Fibroblast of skin of scalp (primary cell): ENCODE results near the gene BAK1. TPM values are rescaled to one million over a fixed set of nuclear protein-coding genes. Genes with fewer than 3 reads are reported as not detected.

Source experiments
- DNase-seq: peaks from one replicate; pipeline ENCODE4 v3.0.0-alpha.2; 2013
- polyA plus RNA-seq, 2 experiments: library from polyadenylated mRNA; unstranded; fragments of 120-200 nt; gene quantifications; one replicate each; pipeline ENCODE4 v1.2.1, GENCODE V29; 2013; ENCODE audit not compliant: insufficient read length in 2 of 2

BAK1 gene
- polyA plus RNA-seq (2013, experiment 1 of 2; ENCODE audit: insufficient read length) = 24.7 TPM
- polyA plus RNA-seq (2013, experiment 2 of 2; ENCODE audit: insufficient read length) = 25.4 TPM

DNA sequence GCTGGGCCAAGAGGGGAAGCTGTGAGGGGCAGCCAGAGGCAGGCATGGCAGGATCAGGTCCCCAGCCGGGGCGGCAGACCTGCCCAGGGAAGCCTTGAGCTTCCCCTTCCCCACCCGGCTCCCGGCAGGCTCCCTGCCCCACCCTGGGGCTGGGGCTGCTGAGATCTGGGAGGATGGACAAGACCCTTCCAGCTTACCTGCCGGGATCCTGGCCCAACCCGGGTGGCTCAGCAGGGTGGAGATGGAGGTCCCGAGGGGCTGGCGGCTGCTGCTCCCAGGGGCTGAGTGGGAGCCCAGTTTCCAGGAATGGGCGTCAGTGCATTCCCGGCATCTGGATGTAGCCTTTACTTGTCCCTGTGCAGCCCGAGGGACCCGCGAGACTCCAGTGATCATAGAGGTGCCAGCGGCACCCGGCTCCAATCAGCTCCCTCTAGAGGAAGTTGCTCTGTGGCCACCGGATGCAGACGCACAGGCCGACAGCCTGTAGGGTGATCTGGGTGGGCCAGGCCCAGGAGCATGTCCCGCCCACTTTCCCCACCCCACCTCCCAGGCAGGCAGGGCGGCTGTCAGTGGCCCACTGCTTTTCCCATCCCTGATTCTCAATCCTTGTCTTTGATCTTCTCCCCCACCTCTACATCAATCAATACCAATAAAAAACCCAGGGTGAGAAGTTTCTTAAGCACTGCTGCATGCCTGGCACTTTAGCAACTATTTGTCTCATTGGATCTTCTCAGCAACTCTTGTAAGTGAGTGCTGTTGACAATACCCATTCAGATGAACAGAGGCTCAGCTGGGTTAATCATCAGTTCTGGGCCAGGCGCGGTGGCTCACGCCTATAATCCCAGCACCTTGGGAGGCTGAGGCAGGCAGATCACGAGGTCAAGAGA lies at the start of gene BAK1:
Gene BAK1, minus strand, starts transcription at position 449 of the 887 bp plus-strand sequence. CDS start 2,672 bp downstream, outside the sequence.
- DNase-seq = peak; percentile 93

DNA sequence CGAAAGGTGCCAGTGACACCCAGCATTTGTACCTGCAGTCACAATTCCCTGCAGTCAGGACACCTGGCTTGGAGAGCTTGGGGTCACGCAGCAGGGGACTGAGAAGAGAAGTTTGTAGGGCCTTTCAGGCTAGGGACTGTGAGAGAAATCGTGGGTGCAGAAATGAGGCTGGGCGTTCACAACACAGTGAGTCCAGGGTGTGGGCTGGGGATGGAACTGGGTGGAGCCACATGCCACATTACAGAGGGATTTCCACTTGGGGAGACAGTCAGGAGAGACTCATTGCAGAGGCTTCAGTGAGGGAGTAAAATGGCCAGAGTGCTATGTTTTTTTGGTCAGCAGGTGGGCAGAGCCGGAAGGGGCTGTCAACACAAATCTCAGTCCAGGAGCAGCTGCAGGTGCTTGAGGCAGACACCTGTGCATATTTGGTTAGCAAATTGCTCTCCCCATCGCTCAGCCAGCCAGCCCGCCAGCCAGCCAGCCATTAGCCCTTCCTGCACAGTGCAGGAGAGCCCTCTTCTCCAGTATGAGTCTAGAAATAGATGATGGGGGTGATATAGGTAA lies 48.4 kb upstream of the BAK1 start:
- no peak for DNase-seq

DNA sequence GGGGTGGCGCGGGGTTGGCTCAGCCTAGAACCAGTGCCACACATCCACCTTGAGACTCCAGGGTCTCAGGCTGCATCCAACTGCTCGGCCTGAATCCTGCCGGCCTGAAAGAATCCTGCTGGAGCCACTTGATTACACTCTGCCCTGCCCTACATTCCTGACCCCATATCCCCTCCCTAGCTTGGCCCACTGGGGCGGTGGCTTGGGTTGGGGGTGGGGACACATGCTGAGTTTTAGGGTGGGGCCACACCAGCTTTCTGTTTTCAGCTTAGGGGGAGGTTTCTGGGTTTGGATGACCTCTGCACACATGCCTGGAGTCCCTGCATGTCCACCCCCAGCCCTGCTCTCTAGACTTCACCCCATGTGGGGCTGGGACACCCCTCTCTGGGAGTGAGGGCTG lies 47.8 kb upstream of the BAK1 start:
- no peak for DNase-seq

DNA sequence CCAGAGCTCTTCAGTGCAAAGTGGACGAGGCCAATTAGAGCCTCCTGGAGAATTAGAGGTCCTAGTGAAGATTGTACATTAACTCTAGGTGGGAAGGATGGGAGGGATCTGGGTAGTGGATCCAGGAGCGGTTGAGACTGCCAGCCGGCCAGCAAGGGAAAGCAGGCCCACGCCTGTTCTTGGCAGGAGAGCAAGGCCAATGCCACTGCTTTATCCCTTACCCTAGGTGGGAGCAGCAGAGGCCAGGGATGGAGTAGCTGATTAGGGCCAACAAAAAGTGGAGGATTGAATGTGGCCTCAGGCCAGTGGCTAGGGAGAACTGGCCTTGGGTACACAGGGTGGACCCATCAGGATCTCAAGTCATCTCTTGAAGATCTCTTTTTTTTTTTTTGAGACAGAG lies 44.8 kb upstream of the BAK1 start:
- no peak for DNase-seq

DNA sequence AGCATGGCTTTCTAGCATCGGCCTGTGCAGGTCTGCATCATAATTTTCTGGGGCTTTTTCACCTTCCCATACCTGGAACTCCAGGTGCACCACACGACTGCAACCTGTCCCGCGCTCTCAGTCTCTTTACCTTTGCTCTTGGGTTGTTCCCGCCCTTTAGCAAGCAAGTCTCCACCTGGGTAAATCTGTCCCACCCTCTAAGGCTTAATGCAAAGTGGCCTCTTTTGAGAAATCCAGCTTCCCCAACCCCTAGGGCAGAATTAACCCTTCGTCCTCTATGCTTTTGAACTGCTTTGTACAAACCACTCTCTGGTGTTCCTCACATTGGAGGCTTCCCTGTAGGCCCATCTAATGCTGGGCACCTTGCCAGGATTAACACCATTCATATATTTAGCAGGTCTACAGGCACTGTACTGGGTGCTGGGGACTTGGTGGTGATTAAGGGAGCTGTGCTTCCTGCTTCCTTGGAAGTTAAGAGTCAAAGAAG lies 43.9 kb upstream of the BAK1 start:
- peak; percentile 29 for DNase-seq

DNA sequence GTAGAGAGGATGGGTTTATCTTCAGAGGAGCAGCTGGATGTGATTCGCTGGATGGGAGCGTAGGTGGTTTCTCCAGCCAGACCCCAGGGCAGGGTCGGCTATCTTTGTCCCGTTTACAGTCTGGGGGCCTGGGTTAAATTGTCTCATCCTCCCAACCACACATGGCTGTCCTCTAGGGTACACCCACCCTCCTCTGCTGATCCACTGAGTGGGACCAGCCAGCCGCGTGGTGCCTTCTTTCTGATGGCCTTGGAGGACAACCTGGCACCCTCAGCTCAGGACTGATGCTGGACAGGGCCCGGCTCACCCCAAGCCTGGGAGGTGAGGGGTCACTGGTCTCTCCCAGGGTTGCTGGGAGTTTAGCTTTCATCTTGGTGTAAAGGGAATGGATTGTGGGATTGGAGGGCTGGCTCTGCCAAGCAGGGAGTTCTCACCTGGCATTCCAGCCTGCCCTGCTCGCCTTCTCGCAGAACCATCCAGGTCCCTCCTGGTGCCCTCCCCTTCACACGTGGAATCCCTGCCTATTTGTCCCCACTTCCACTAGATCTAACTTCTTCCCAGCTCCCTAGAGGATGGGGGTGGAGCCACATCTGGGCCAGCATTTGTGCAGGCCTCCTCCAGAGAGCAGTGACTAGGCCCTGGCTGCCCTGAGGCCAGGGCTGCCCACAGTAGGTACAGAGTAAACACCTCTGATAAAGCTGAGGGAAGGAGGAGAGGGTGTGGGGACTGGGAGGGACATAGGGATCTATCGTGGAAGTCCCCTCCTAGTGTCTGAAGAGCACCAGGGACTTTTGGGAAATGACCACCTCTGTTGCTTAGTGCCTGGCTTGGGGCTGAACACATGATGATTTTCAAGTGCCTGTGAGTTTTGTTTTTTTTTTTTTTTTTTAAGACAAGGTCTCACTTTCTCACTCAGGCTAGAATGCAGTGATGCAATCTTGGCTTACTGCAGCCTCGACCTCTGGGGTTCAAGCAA lies 42.7 kb upstream of the BAK1 start:
- DNase-seq = no peak

DNA sequence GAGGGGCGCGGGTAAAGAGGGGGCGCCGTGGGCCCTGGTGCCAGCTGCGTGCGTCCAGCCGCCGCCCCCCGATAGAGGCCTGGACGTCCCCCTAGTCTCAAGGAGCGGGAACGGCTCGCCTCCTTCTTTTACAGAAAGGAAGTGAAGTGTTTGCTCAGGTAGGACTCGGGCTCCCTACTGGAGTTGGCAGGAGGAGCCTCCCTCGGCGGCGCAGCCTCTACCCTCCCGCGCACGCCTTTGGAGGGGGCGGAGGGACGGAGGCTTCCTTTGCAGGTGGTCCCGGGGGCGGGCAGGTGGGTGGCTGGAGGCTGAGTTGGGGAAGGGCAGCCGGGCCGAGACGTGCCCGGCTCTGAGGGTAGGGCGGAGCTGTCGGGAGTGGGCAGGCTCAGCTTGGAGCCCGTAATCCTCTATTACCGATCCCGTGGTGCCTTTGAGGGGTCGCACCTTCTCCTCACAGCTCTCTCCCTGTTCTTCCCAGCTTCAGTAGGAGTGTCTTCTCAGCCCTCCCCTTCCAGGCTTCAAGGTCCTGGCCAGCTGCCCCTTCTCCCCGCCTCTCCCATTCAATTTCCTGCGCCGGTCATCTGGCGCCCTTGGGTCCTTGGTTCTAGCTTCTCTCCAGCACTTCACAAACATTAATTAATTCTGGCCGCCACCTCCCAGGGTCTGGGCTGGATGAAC lies 41.8 kb upstream of the BAK1 start:
- no peak for DNase-seq

DNA sequence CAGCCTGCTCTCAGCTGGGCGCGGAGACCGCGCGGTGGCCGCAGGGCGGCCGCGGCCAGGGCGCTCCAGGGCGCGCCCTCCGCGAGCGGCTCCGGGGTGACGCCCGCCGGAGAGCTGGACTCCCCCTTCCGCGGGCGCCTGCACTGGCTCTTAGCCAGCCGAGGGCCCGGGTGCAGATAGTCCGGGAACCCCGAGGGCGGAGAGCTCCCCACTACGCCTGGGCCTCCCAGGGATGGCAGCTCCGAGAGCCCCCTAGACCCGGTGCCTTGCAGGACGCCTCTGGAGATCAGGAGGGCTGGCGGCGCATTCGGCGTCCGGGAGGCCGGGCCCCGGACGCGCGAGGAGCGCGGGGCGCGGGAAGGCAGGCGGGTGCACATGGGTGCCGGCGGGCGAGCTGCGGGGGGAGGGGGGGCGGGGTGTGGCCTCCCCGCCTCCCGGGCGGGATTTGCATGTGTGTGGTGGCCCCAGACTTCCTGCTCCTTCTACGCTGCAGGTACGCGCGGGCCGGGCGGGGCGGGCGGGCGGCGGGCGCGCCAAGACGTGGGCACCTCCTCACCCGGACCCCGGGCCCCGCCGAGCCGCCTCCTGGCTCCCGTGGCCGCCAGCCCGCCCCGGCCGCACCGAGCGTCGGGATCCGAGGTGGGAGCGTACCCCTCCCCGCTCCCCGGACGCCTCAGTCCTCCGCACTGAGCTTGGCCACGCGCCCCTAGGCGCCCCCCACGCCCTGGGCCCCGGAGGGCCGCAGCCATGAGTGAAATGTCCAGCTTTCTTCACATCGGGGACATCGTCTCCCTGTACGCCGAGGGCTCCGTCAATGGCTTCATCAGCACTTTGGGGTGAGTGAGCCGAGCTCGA lies 41.0 kb upstream of the BAK1 start, which contains the start of gene ITPR3:
Gene ITPR3, plus strand, starts transcription at position 467 of the 855 bp plus-strand sequence. Its CDS starts 281 bp downstream, at position 748.
- DNase-seq = no peak

DNA sequence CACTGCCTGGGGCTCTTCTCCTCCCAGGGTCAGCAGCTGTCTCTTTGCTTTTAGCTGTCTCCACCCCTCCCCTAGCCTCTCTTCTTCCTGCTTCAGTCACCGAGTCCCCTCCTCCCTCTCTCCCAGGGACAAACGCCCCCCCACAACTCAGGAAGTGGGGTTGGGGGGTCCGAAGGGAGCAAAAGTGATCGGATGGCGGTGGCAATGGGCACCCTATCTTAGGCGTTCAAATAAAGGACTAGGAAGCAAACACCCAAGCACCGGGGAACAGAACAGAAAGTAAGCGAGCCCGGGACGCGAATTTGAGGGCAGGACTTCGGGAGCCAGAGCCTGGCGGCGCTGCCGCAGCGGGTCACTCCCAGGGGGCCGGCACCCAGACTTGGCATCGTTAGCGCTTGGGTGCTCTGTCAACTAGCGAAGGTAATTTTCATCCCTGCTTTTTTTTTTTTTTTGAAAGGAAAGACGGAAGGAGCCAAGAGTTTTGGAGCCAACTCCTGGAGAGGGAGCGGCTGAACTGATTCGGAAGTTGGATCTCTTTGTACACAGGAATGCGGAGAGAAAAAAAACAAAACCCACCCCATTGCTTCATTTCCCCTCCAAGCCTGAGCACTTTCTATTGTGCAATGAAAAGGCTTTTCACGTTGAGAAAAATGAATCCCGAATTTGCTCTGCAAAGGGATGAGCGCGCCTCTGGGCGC lies 40.2 kb upstream of the BAK1 start:
- peak; percentile 32 for DNase-seq

DNA sequence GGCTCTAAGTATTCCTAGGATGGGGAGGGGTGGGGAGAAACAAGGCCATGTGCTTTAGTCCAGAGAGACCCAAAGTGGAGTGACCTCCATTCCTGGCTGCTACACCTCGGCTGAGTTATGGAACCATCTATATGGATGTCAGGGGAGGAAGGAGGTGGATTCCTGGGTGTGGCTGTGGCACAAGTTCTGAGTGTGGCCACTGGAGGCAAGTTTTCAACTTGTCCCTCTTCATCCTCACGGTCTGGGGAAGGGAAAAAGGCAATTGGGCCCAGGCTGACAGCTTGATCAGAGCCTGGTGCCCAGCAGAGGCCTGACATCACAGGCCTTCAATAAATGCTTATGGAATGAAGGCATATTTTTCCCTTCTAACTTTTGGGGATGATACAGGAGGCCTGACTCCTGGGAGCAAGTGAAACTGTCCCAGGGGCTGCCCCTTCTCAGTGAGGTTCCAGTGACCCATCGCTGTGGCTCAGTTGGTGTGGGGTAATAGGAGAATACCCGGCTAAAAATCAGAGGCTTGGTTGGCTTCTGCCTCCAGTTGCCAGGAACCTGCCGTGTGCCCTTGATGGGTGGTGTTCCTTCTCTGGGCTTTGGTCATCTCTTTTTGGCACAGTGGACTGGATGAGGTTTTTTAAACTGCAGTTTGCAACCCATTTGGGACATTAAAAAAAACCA lies 39.2 kb upstream of the BAK1 start:
- no peak for DNase-seq

DNA sequence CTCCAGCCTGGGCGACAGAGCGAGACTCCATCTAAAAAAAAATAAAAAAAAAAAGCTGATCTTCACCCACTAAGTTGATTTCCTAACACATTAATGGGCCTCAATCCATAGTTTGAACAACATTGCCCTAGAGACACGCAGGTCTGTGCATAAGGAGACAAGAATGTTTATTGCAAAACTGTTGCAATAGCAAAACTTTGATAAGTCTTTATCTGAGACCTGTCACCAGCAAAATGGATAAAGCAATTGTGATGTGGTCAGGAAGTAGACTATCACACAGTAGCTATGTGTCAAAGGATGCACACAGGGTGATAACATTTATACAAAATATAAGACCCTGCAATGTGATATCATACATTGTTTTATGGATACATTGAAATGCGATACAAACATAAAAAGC lies 36.8 kb upstream of the BAK1 start:
- DNase-seq = no peak

DNA sequence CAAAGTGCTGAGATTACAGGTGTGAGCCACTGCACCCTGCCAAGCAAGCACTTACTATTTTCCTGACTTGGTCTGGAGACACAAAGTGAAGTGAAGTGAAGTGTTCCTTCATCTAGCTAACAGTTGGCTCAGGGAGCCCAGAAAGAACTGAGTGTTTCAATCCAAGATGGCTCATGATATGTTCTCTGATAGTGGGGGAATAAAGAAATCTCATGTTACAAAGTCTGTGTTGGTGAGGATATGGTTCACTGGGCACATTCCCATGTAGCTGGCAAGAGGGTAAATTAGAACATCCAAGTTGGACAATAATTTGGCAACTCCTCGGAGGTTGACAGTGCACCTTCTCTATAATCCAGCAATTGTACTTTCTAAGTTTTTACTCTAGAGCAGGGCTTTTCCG lies 36.0 kb upstream of the BAK1 start:
- no peak for DNase-seq

DNA sequence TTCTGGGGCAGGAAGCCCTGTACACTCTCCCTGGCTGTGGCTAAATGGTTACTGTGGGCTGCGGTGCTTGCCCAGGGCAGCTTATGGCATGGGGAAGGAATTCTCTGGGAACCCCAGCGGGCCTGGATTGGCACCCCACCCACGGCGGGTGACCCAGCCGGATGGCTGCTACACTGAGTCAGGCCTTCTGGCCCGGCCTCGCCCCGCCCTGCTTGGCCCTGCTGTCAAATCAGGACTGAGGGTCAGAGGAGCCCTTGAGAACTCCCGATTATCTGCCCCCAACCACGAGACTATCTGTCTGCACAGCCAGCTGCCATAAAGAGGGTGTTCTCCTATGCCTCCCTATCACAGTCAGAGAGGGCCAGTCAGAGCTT lies 33.7 kb upstream of the BAK1 start:
- peak; percentile 47 for DNase-seq

DNA sequence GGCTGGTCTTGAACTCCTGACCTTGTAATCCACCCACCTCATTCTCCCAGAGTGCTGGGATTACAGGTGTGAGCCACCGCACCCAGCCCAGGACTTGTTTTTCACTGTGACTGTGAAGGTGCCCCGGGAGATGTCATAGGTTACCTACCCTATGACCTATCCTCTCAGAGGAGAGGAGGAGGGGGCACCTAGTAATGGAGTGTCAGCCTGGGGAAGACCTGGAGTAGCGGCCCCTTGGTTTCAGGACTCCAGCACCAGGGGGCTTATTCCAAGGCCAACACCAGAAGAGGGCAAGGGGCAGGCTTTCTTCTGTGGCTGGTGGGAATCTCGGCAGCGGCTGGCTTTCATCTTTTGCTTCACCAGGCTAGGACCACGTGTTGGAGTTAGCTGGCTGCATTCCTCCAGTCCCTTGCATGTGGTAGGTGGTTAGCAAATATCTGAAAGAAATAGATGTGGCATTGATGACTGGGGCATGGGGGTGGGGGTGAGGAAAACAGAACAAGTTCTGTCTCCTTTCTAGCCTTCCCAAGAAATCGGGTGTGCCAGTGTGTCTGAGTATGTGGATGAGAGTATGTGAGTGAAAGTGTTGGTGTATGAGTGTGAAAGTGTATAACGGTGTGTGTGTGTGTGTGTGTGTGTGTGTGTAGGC lies 33.2 kb upstream of the BAK1 start:
- peak; percentile 62 for DNase-seq

DNA sequence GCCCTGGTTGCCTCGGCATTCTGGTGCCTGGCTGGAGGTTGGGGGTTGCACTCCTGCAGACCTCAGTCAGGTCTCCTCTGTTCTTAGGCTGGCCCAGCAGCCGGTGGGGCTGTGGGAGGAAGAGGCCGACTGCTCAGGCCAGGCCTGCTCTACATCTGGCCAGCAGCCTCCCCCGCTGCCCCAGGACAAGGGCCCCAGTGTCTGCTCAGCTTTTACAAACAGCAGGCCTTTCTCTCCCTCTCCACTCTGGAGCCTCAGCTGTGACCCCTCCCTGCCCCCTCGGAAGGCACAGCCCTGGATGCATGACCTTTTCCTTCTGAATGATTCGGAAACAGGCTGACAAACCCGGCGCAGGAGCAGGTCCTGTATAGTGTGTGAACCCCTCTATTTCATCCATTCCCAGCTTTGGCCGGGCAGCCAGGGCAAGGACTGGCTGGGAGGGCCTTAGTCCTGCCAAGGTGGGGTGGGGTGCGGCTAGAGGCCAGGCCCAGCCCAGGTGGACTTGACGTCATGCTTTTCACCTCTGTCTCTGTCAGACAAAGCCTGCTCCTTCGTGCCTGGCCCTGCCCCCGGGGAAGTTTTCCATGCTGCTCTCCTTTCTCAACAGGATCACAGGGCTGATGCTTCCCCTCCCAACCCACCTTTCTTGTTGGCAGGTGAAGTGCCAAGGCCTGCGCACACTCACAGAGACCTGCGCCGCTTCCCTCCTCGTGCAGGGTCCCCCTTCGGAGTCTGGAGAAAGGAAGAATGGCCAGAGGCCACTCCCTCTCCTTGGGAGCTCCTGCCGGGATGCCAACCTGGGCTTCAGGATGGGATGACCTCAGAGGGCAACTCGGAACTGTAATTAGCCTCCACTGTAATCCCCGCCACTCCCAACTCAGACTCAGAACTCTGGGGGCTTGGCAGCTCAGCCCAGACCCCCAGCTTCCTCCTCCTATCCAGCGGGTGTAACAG lies 31.0 kb upstream of the BAK1 start:
- no peak for DNase-seq

DNA sequence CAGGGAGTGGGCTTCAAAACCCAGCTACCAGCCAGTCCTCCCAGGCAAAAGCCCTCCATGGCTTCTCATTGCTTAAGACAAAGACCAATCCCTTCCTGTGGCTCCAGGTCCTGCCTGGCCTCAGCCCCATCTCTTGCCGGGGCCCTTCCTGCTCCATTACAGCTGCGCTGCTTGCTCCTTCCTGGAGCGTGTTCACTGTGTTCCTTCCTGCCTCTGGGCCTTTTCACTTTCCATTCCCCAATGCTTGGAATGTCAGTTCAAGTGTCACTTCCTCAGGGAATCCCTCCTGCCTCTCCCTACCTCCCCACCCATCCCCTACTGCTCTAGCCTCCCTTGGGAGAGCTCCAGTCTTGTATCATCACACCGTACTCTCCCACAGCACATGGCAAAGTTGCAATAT lies 30.0 kb upstream of the BAK1 start:
- DNase-seq = no peak

DNA sequence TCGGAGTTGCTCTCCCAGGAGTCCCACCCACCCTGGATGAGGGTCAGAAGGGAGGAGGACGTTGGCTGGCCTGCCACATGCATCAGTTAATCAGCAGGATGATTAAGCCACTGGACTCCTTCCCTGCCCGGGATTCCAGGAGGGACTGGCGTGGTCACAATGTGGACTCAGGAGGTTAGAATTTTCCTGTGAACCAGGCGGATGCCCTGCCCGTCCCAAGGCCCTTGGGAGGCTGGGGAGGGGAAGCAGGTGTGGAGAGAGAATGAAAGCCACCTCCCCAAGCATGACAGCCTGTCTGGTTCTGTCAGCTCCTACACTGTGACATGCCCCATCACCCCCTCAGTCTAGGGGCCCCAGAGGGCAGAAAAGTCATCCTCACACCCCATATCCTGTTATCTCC lies 29.5 kb upstream of the BAK1 start:
- DNase-seq = no peak

DNA sequence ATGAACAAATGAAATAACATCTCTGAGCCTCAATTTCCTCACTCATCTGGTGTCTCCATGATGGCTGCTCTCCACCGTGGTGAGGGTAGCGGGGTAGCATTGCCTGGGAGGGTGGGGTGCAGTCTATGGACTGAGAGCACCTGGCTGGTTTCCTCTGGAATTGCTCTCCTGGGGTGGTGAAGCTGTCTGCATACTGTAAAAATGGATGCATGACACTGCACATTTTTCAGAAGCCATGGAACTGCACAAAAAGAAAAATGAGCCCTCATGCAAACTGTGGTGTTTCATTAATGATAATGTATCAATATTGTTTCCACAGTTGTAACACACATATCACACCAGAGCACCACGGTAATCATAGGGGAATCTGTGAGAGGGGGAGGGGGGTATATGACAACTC lies 28.9 kb upstream of the BAK1 start:
- DNase-seq = no peak
